ENCODE results near the gene WBP2NL.

WBP2NL gene

DNA sequence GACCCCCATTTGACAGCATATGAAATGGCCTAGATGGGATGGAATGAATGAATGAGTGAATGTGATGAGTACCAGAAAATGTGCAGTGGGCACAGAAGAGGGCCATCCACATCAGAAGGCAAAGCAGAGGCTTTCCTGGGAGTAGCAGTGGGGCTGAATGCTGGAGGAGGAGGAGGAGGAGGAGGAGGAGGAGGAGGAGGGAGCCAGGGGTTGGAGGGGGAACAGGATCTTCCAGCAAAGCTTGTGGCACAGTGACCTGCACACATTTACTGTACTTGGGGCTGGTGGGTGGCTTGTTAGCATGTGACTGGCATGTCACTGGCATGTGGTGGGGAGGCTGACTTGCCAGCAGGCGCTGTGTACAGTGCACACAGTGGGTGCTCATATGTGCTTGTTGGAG is 19.9 kb upstream of the WBP2NL start:
- ATAC-seq: no peak

GRCh38 chr22:41979423-41980250 is 19.0 kb upstream of the WBP2NL start:
- ATAC-seq: no peak

GRCh38 chr22:41982865-41983264 is 15.7 kb upstream of the WBP2NL start:
- no peak for ATAC-seq

DNA sequence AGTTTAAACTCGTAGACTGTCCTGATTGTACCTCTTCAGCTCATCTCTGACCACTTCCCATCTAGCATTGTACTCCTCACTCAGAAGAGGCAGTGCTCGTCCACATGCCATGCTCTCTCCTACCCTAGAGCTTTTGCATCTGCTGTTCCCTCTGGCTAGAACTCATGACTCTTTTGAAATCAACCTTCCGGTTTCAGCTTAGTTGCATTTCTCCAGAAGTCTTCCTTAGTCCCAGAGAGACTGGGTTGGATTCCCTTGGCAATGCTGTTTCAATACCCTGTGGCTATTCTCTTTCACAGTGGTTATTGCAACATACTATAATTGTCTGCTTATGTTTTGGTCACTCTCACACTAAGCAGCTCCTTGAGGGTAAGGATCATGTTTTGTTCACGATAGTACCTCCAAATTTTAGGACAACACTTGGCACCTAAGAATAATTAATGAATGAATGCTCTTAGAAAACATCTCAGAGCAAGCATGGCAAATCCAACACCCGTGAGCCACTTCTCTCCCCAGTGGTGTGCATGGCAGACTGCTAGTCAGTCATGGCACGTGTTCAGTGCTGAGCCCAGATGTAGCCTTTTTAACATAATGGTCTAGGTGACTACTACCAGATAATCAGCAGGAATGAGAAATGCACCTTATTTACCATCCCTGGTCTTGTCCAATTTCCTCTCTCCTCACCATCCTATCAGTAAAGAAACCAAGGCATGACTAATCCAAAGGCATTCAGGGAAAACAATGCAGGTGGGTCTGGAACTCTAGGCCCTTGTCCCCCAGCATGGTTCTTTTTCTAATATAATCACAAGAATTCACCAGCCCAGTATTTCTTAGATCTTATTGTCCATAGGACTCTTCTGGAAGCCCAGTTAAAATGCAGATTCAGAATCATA is 14.8 kb upstream of the WBP2NL start:
- ATAC-seq: no peak

GRCh38 chr22:41987276-41987675 is 11.3 kb upstream of the WBP2NL start:
- no peak for ATAC-seq

- no peak for ATAC-seq
Observed at GRCh38 chr22:41989246-41989645, 9.3 kb upstream of the WBP2NL start.

DNA sequence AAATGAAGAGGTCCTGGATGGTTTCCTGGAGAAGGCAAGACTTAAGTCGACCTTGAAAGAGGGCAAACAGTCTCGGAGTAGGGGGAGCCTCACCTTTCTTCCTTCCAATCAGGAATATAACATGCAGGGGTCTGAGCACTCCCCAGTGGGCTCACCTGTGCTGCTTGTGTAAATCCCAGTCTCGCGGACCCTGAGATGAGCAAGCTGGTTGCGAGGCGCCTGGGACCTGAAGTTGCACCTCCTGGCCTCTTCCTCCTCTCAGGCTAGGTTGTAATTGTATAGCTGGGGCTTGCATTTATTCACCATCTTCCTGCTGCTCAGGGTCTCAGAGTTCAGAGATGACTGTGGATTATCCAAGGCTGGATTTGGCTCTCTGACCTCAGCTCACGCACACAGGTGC is 7.5 kb upstream of the WBP2NL start:
- no peak for ATAC-seq

GRCh38 chr22:41992496-41992895 is 6.1 kb upstream of the WBP2NL start:
- ATAC-seq: no peak

GRCh38 chr22:41995211-41995610 is 3.4 kb upstream of the WBP2NL start:
- ATAC-seq: no peak

GRCh38 chr22:41996826-41997225 is 1.8 kb upstream of the WBP2NL start:
- ATAC-seq: no peak

DNA sequence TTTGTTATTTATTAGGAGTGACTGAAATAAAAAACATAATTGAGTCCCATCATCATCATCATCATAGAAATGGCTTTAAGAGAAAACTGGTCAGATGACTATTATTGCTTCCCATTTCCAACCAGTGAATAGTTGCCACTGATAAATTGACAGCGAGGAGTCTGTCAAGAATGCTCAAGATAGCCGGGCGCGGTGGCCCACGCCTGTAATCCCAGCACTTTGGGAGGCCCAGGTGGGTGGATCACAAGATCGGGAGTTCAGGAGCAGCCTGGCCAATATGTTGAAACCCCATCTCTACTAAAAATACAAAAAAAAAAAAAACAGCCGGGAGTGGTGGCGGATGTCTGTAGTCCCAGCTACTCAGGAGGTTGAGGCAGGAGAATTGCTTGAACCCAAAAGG is 1.9 kb downstream of the WBP2NL start:
- no peak for ATAC-seq

DNA sequence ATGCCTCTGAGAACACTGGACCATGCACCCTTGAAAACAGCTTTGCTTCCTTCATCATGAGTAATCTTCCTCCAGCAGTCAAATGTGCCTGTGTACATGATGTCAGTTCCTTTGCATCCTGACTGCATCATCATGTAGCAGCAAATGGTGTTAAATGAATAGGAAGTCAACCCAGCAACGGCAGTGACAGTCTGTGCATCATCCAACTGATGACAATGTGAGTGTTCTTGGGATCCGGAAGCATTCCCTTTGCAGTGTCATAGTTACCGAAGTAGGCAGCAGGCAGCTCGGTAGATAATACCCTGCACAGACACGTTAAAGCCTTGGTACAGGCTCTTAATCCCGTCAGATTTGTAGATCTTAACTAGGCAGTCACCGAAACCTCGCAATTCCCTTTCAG is 2.5 kb downstream of the WBP2NL start:
- no peak for ATAC-seq

DNA sequence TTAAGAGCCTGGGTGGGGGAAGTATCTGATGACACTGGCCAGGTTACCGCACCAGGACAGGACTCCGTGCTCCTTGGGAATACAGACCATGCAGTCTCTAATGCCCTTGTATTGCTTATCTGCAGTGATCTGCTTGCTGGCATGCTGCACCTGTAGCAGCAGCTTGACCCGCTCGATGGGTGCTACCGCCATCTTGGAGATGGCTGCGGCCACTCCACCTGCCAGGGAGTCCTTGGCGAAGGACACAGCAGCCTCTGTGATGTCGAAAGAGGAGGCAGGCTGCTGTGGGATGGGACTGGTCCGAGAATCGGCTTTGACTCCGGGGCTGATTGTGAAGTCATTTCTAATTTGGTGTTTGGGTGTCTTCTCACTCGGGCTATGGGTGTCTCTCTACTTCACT is 3.1 kb downstream of the WBP2NL start:
- ATAC-seq: no peak

GRCh38 chr22:42007922-42008321 is 9.3 kb downstream of the WBP2NL start:
- ATAC-seq: no peak

DNA sequence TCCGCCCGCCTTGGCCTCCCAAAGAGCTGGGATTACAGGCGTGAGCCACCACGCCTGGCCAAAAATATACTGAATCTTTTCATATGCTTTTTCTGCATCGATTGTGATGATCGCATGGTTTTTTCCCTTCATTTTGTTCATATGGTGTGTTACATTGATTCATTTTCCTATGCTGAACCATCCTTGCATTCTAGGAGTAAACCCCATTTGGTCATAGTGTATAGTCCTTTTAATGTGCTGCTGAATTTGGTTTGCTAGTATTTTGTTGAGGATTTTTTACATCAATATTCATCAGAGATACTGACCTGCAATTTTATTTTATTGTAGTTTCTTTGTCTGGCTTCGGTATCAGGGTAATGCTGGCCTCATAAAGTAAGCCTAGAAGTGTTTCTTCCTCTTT is 12.2 kb downstream of the WBP2NL start:
- ATAC-seq: no peak

DNA sequence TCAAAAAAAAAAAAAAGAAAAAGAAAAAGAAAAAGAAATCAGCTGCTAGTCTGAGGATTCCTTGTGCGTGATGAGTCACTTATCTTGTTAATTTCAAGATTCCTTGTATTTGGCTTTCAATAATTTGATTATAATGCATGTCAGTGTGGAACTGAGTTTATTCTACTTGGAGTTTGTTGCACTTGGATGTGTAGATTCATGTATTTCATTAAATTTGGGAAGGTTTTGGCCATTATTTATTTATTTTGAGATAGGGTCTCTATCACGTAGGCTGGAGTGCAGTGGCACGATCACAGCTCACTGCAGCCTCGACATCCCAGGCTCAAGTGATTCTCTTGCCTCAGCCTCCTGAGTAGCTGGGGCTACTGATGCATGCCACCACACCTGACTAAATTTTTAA is 14.8 kb downstream of the WBP2NL start:
- ATAC-seq: no peak

- ATAC-seq: no peak
Observed at GRCh38 chr22:42016111-42016510, 17.5 kb downstream of the WBP2NL start.

DNA sequence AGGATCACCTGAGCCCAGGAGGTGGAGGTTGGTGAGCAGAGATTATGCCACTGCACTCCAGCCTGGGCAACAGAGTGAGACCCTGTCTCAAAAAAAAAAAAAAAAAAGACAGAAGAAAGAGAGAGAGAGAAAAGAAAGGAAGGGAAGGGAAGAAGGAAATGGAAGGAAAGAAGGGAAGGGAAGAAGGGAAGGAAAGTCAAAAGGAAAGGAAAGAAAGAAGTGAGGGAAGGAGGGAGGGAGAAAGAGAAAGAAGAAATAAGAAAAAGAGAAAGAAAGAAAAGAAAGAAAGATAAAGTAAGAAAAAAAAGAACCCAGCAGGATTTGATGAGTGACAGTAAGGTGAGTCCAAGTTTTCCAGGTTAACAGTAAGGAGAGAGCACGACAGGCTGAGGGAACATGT is 19.6 kb downstream of the WBP2NL start:
- ATAC-seq: no peak

DNA sequence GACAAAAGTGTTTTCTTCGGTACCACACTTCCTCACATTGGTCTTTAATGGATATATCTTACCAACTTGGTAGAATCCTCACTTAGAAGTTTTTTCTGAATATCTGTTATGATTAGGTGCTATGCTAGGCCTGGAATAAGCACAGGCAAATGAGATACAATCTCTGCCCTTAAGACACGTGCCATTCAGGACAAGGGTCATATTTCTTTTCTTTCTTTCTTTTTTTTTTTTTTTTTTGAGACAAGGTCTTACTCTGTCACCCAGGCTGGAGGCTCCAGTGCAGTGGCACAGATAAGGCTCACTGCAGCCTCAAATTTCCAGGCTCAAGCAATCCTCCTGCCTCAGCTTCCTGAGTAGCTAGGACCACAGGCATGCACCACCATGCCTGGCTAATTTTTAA is 23.0 kb downstream of the WBP2NL start:
- ATAC-seq: no peak

GRCh38 chr22:42022162-42022847 is 23.7 kb downstream of the WBP2NL start:
- ATAC-seq: peak in 1 of 2 donors; percentile 56

- ATAC-seq: no peak
Observed at GRCh38 chr22:42025421-42025820, 26.8 kb downstream of the WBP2NL start.

DNA sequence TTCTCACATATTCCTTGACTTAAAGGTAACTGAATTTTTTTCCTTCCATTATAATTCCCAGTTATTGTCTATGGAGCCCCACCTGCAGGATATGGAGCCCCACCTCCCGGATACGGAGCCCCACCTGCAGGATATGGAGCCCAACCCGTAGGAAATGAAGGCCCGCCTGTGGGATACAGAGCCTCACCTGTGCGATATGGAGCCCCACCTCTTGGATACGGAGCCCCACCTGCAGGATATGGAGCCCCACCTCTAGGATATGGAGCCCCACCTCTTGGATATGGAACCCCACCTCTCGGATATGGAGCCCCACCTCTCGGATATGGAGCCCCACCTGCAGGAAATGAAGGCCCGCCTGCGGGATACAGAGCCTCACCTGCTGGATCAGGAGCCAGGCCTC is 28.1 kb downstream of the WBP2NL start:
- no peak for ATAC-seq

Data from activated CD4-positive, CD25-positive, alpha-beta regulatory T cell treated with anti-CD3 and anti-CD28 coated beads, Interleukin-2, amount 50 U/mL, for 24 hours (primary cell).